ENCODE data around the gene GRID1.

Gene GRID1

GRCh38 chr10:85873063-85873462 lies 493.5 kb downstream of the GRID1 start:
- no peak for DNase-seq (ENCODE audit: low read depth)
- TF ChIP-seq CTCF (IDR thresholded peaks at IDR 0.05; ENCODE audit: low read length, missing control alignments), result no peak
- H3K4me3 ChIP-seq (replicated peaks; ENCODE audit: low read depth, low read length), result no peak overlapping the region

GRCh38 chr10:85868627-85869499 lies 497.7 kb downstream of the GRID1 start:
- TF ChIP-seq CTCF (IDR thresholded peaks at IDR 0.05; ENCODE audit: low read length, missing control alignments), result no peak
- no peak overlapping the region for H3K4me3 ChIP-seq (replicated peaks; ENCODE audit: low read depth, low read length)
- no peak for DNase-seq (ENCODE audit: low read depth)

- H3K4me3 ChIP-seq (replicated peaks; ENCODE audit: low read depth, low read length), result no peak overlapping the region
- DNase-seq (ENCODE audit: low read depth), result no peak
- no peak for TF ChIP-seq CTCF (IDR thresholded peaks at IDR 0.05; ENCODE audit: low read length, missing control alignments)
Measured at GRCh38 chr10:85864868-85865526, 501.6 kb downstream of the GRID1 start.

GRCh38 chr10:85864173-85864549 lies 502.4 kb downstream of the GRID1 start:
- TF ChIP-seq CTCF (IDR thresholded peaks at IDR 0.05; ENCODE audit: low read length, missing control alignments), result no peak
- no peak overlapping the region for H3K4me3 ChIP-seq (replicated peaks; ENCODE audit: low read depth, low read length)
- DNase-seq (ENCODE audit: low read depth), result no peak

GRCh38 chr10:85863301-85864172 lies 503.1 kb downstream of the GRID1 start:
- no peak for DNase-seq (ENCODE audit: low read depth)
- TF ChIP-seq CTCF (IDR thresholded peaks at IDR 0.05; ENCODE audit: low read length, missing control alignments), result no peak
- no peak overlapping the region for H3K4me3 ChIP-seq (replicated peaks; ENCODE audit: low read depth, low read length)

GRCh38 chr10:85862771-85863170 lies 503.8 kb downstream of the GRID1 start:
- DNase-seq (ENCODE audit: low read depth), result no peak
- no peak for TF ChIP-seq CTCF (IDR thresholded peaks at IDR 0.05; ENCODE audit: low read length, missing control alignments)
- H3K4me3 ChIP-seq (replicated peaks; ENCODE audit: low read depth, low read length), result no peak overlapping the region

Data from fibroblast of pulmonary artery (primary cell).